ENCODE results near the gene HAPSTR1. TPM values are rescaled to one million over a fixed set of nuclear protein-coding genes. Genes with fewer than 3 reads are reported as not detected.

Gene HAPSTR1
- polyA plus RNA-seq, 2 of the 4 experiments (the other 2 are of a cell fraction): 22.4 to 36.9 TPM

GRCh38 chr16:9105189-9105588 is 13.7 kb downstream of the HAPSTR1 start (continued):
- TF ChIP-seq PBX3 (IDR thresholded peaks at IDR 0.05) (no peak), JUN (IDR thresholded peaks at IDR 0.05) (no peak), PHF8 (IDR thresholded peaks at IDR 0.05; ENCODE audit: borderline replicate concordance, low read depth) (no peak), MAZ (IDR thresholded peaks at IDR 0.05; ENCODE audit: borderline replicate concordance, low read depth, low read length) (no peak), NFE2L2 (conservative IDR thresholded peaks at IDR 0.05; ENCODE audit: low read length) (no peak), POLR2A (IDR thresholded peaks at IDR 0.05; ENCODE audit: low read length) (no peak)

GRCh38 chr16:9107025-9107970 is 15.9 kb downstream of the HAPSTR1 start:
- H3K9me3 ChIP-seq: no peaks in the 10 kb centered on the region
- ChIA-PET POLR2A (no interaction called here), CTCF (interaction anchor here (1.1 kb wide), 1 partner anchor 12 kb away, joined by 3 read pairs; no protein-coding TSS in a partner anchor)
- H3K4me1 ChIP-seq: peaks cover 62% of the 10 kb centered on the region
- H3K4me2 ChIP-seq: no peak overlapping the region
- TF ChIP-seq RCOR1 (IDR thresholded peaks at IDR 0.05; ENCODE audit: low read depth, low read length) (no peak), NR3C1 (IDR thresholded peaks at IDR 0.05) (no peak), RFX5 (IDR thresholded peaks at IDR 0.05) (no peak), CHD2 (IDR thresholded peaks at IDR 0.05; ENCODE audit: low read length, partially characterized antibody) (no peak), EP300 (IDR thresholded peaks at IDR 0.05) (no peak), JUNB (IDR thresholded peaks at IDR 0.05) (no peak), GATA3 (IDR thresholded peaks at IDR 0.05; ENCODE audit: borderline replicate concordance) (no peak), EHMT2 (IDR thresholded peaks at IDR 0.05; ENCODE audit: low read depth) (no peak), RAD21 (conservative IDR thresholded peaks at IDR 0.05 in 1 of 2, IDR thresholded peaks at IDR 0.05 in 1 of 2) (no peak), HOXB5 (CRISPR knock-in tag; IDR thresholded peaks at IDR 0.05) (no peak), EHF (CRISPR knock-in tag; IDR thresholded peaks at IDR 0.05) (no peak), TP53 (CRISPR knock-in tag; IDR thresholded peaks at IDR 0.05) (no peak), HOXB13 (CRISPR knock-in tag; IDR thresholded peaks at IDR 0.05; ENCODE audit: low read depth) (no peak)
- TF ChIP-seq, protein P1, sequence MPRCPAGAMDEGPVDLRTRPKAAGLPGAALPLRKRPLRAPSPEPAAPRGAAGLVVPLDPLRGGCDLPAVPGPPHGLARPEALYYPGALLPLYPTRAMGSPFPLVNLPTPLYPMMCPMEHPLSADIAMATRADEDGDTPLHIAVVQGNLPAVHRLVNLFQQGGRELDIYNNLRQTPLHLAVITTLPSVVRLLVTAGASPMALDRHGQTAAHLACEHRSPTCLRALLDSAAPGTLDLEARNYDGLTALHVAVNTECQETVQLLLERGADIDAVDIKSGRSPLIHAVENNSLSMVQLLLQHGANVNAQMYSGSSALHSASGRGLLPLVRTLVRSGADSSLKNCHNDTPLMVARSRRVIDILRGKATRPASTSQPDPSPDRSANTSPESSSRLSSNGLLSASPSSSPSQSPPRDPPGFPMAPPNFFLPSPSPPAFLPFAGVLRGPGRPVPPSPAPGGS (IDR thresholded peaks at IDR 0.05): no peak
- DNase-seq (ENCODE audit: low read depth in 1 of 2, low spot score in 1 of 2) (no peak), FAIRE-seq (no peak), ATAC-seq (peak in 1 of 2 experiments; percentile 19; a peak in 3 of 6 replicates)
- no peak overlapping the region for H3K27ac ChIP-seq
- 91% methylated on average over 9 of the region's 9 CpGs for WGBS (ENCODE audit: missing lambda C conversion rate)
- no peak overlapping the region for H3K4me3 ChIP-seq

- no peak for FAIRE-seq
- no peak for ATAC-seq
- ChIA-PET POLR2A (no interaction called here), CTCF (interaction anchor here (0.6 to 2.1 kb wide), 3 partner anchors 12 to 30 kb away, joined by 3 to 11 read pairs (median 4); no protein-coding TSS in a partner anchor)
- Histone ChIP-seq H3K4me2 (peak overlapping the region; percentile 81; the same call in 1 of the 3 replicates), H3K4me3 (no peak overlapping the region), H3K4me1 (peaks cover 73% of the 10 kb centered on the region), H3K9me3 (no peaks in the 10 kb centered on the region), H3K27ac (no peak overlapping the region)
- TF ChIP-seq SREBF2 (IDR thresholded peaks at IDR 0.05): no peak
- DNase-seq (ENCODE audit: low read depth in 1 of 2, low spot score in 1 of 2): no peak
- WGBS (ENCODE audit: missing lambda C conversion rate): 92% methylated on average over 4 of the region's 4 CpGs
These were observed 17.8 kb downstream of the HAPSTR1 start for GRCh38 chr16:9109255-9109654.

Measured in A549 (cell line).